Nucleus accumbens (tissue), 56 donors: ENCODE results near the gene MRM2.

Experiments
- DNase-seq, 56 donors: peaks; one replicate each; lab custom pipeline; 2025; lab: John Stamatoyannopoulos, UW

Gene MRM2

GRCh38 chr7:2209146-2209960, 32.7 kb downstream of the MRM2 start:
- DNase-seq: peak in 52 of 56 donors; percentile 11 to 85 (median 62)

- DNase-seq: no peak
Measured at GRCh38 chr7:2208712-2209111, 33.3 kb downstream of the MRM2 start.

- DNase-seq: no peak
Measured at GRCh38 chr7:2205036-2205780, 36.8 kb downstream of the MRM2 start.

GRCh38 chr7:2204446-2204845, 37.6 kb downstream of the MRM2 start:
- no peak for DNase-seq

GRCh38 chr7:2203766-2204300, 38.2 kb downstream of the MRM2 start:
- DNase-seq: no peak

- peak in 15 of 56 donors; percentile 7 to 53 (median 34) for DNase-seq
Measured at GRCh38 chr7:2202901-2203765, 38.9 kb downstream of the MRM2 start.

GRCh38 chr7:2202361-2202761, 39.6 kb downstream of the MRM2 start:
- peak in 6 of 56 donors; percentile 6 to 29 (median 14) for DNase-seq

GRCh38 chr7:2201686-2202360, 40.2 kb downstream of the MRM2 start:
- no peak for DNase-seq

GRCh38 chr7:2201128-2201527, 40.9 kb downstream of the MRM2 start:
- DNase-seq: no peak

- DNase-seq: no peak
Measured at GRCh38 chr7:2200584-2200980, 41.4 kb downstream of the MRM2 start.

- DNase-seq: no peak
Measured at GRCh38 chr7:2199956-2200583, 41.9 kb downstream of the MRM2 start.

- no peak for DNase-seq
Measured at GRCh38 chr7:2199528-2199927, 42.5 kb downstream of the MRM2 start.

GRCh38 chr7:2198760-2199159, 43.2 kb downstream of the MRM2 start:
- no peak for DNase-seq

GRCh38 chr7:2198206-2198605, 43.8 kb downstream of the MRM2 start:
- no peak for DNase-seq

GRCh38 chr7:2197436-2198155, 44.4 kb downstream of the MRM2 start:
- no peak for DNase-seq

GRCh38 chr7:2196381-2197378, 45.3 kb downstream of the MRM2 start:
- DNase-seq: peak in 1 of 56 donors; percentile 8
